GM10266 (cell line): ENCODE measurements around the gene JADE3.

Source experiments
- DNase-seq: peaks from one replicate; pipeline ENCODE4 v3.0.0; 2012; ENCODE audit errors: extremely low spot score
- TF ChIP-seq, protein P1 (sequence below): IDR thresholded peaks from 2 replicates; pipeline ENCODE4 v1.5.1; 2012; ENCODE audit warnings: mild to moderate bottlenecking, low read depth; ENCODE audit not compliant: control insufficient read depth, insufficient read depth; ENCODE audit errors: missing control alignments

The JADE3 gene

DNA sequence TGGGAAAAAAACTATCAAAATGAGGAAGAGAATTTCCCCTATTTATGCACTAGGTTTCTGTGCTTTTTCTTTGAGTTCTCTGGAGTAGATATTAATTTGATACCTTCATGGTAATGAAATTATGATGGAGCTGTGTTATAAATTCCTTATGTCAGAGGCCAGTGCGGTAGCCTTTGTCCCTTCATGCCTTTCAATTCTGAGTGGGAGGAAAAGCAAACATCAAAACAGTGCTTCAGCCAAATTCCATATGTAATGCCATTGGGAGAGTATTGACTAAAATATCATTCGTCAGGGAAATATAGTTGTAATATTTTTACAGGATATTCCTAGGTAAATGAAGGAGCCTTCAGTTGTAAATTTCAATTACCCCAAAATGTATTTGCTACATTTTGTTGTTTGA is 148.5 kb downstream of the JADE3 start:
- TF ChIP-seq, protein P1, sequence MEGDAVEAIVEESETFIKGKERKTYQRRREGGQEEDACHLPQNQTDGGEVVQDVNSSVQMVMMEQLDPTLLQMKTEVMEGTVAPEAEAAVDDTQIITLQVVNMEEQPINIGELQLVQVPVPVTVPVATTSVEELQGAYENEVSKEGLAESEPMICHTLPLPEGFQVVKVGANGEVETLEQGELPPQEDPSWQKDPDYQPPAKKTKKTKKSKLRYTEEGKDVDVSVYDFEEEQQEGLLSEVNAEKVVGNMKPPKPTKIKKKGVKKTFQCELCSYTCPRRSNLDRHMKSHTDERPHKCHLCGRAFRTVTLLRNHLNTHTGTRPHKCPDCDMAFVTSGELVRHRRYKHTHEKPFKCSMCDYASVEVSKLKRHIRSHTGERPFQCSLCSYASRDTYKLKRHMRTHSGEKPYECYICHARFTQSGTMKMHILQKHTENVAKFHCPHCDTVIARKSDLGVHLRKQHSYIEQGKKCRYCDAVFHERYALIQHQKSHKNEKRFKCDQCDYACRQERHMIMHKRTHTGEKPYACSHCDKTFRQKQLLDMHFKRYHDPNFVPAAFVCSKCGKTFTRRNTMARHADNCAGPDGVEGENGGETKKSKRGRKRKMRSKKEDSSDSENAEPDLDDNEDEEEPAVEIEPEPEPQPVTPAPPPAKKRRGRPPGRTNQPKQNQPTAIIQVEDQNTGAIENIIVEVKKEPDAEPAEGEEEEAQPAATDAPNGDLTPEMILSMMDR = no peak
- DNase-seq = no peak

- TF ChIP-seq, protein P1 = no peak
- DNase-seq = no peak
Measured at GRCh38 chrX:47061238-47061919, 149.2 kb downstream of the JADE3 start.

- TF ChIP-seq, protein P1 = no peak
- DNase-seq = no peak
Measured at GRCh38 chrX:47063179-47063578, 151.0 kb downstream of the JADE3 start.

DNA sequence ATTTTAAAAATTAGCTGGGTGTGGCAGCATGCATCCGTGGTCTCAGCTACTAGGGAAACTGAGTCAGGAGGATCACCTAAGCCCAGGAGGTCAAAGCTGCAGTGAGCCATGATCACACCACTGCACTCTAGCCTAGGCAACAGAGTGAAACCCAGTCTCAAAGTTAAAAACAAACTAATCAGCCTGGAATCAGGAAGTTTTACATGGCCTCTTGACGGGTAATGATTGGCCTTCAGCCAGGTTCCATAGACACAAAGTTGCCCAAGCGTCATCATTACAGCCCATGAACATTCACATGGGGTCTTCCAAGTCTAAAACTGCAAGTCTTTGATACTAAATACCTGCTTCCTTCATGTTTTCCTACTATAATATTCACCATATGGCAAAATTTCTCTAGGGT is 156.0 kb downstream of the JADE3 start:
- TF ChIP-seq, protein P1 = no peak
- no peak for DNase-seq

GRCh38 chrX:47068720-47069119 is 156.5 kb downstream of the JADE3 start:
- DNase-seq = no peak
- TF ChIP-seq, protein P1 = no peak

DNA sequence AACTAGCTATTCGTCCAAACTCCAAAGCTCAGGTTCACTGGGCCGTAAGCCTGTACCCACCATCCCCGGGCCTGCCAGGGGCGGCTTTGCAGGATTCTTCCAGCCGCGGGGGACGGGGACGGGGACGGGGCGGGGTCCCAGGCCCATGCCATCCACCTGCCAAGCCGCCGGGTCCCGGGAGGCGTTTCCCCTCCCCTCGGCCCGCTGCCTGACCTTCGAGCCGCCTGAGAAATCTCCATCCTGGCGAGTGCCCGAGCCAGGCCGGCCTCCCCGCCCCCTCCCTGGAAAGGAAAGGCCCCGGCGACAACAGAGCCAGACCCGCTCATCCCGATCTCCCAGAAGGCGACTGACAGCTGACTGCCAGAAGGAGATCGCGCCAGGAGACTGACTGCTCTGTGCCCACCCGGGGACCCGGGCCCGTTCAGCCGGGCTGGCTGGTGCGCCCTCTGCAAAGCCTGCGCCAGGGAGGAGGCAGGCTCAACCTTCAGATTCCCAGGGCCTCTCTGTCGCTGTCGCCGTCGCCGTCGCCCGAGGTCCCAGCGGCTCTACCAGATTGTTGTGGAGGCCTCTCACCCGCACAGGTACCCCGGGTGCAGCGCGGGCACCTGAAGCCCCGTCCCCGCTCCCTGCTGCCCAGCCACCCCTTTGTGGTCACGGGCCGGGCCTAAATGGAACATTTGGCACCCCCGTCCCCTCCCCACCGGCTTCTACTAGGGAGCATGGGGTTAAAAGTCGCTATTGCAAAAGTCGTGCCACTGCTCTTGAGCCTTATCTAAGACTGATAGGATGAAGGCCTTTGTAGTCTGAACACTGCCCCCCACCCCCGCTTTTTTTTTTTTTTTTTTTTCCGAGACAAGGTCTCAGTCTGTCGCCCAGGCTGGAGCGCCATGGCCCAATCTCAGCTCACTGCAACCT is 166.2 kb downstream of the JADE3 start, which contains the start of gene RGN:
TSS of gene RGN (plus strand) at position 315 of the 915 bp plus-strand sequence. CDS start 2,702 bp downstream, outside the sequence.
- no peak for DNase-seq
- TF ChIP-seq, protein P1 = no peak
